Lower leg skin (tissue), 4 donors: Measurements from ENCODE around the gene OR10A3. TPM values are rescaled to one million over a fixed set of nuclear protein-coding genes. Genes with fewer than 3 reads are reported as not detected.

Source experiments
- DNase-seq, 2 donors: peaks; one replicate each; pipeline ENCODE4 v3.0.0-alpha.2; 2019; ENCODE audit warnings: low spot score in 2 of 2
- H3K4me3 ChIP-seq: fragments of 200-600 bp; sonication (generic); 2 replicates; pipeline ENCODE4 v1.5.1; 2017; ENCODE audit warnings: mild to moderate bottlenecking, low read depth; ENCODE audit not compliant: poor library complexity, severe bottlenecking
- CTCF ChIP-seq, 3 donors: fragments of 450-650 bp; IDR thresholded peaks; one replicate each; pipeline ENCODE4 v1.5.1; 2016; ENCODE audit warnings: antibody characterized with exemption in 3 of 3, mild to moderate bottlenecking in 3 of 3, moderate library complexity in 2 of 3
- POLR2A ChIP-seq, 2 donors: fragments of 450-650 bp; IDR thresholded peaks; one replicate each; pipeline ENCODE4 v1.6.1; 2016 to 2017; ENCODE audit warnings: antibody characterized with exemption in 2 of 2, mild to moderate bottlenecking in 1 of 2, moderate library complexity in 1 of 2
- WGBS, 2 donors: methylation state at CpG; one replicate each; pipeline ENCODE4 v1.1.5; 2018; 5-methylcytosine and 5-hydroxymethylcytosine counted together
- intact Hi-C: fragments of 100-400 bp; cut with DNase I; formaldehyde crosslinking; loops from one replicate; pipeline ENCODE4 v1.15.0; 2023; ENCODE audit warnings: low total_unique reads
- total RNA-seq, 4 donors: library from RNA; depleted of rRNA; stranded (reverse); fragments of >200 nt; gene quantifications; one replicate each; pipeline ENCODE4 v1.1.0, GENCODE V29; 2016

OR10A3 gene
- total RNA-seq, 4 donors from 2014 or later, result 0.34 to 2.7 TPM; not detected in 2

GRCh38 chr11:7905549-7905948 is 36.0 kb downstream of the OR10A3 start:
- H3K4me3 ChIP-seq, result no peak overlapping the region
- WGBS, 2 donors, result 56 to 62% methylated on average over 9 of the region's 9 CpGs
- intact Hi-C loops, result loop anchor here (5.0 kb wide), 1 partner anchor 77 kb away; no protein-coding TSS in a partner anchor

GRCh38 chr11:7904917-7905316 is 36.6 kb downstream of the OR10A3 start:
- no peak overlapping the region for H3K4me3 ChIP-seq
- no peak for DNase-seq
- WGBS, 2 donors, result 58 to 59% methylated on average over 3 of the region's 3 CpGs
- no peak for TF ChIP-seq CTCF (IDR thresholded peaks at IDR 0.05)
- TF ChIP-seq POLR2A (IDR thresholded peaks at IDR 0.05), result no peak
- intact Hi-C loops, result loop anchor here (5.0 kb wide), 1 partner anchor 77 kb away; no protein-coding TSS in a partner anchor

More at GRCh38 chr11:7905549-7905948, 36.0 kb downstream of the OR10A3 start:
- TF ChIP-seq POLR2A (IDR thresholded peaks at IDR 0.05) (no peak), CTCF (IDR thresholded peaks at IDR 0.05) (no peak)
- no peak for DNase-seq

- intact Hi-C loops, result no loop called here
- TF ChIP-seq CTCF (IDR thresholded peaks at IDR 0.05), result no peak
- TF ChIP-seq POLR2A (IDR thresholded peaks at IDR 0.05), result no peak
- no peak overlapping the region for H3K4me3 ChIP-seq
- WGBS, 2 donors, result 29 to 47% methylated on average over 2 of the region's 2 CpGs
- no peak for DNase-seq
Observed at GRCh38 chr11:7903940-7904339, 37.6 kb downstream of the OR10A3 start.

- no peak overlapping the region for H3K4me3 ChIP-seq
- intact Hi-C loops, result no loop called here
- DNase-seq, result no peak
- 28 to 38% methylated on average over 3 of the region's 3 CpGs for WGBS, 2 donors
- no peak for TF ChIP-seq CTCF (IDR thresholded peaks at IDR 0.05)
- TF ChIP-seq POLR2A (IDR thresholded peaks at IDR 0.05), result no peak
Observed at GRCh38 chr11:7901319-7901854, 40.1 kb downstream of the OR10A3 start.

GRCh38 chr11:7900686-7901085 is 40.8 kb downstream of the OR10A3 start:
- TF ChIP-seq CTCF (IDR thresholded peaks at IDR 0.05), result no peak
- TF ChIP-seq POLR2A (IDR thresholded peaks at IDR 0.05), result no peak
- no peak overlapping the region for H3K4me3 ChIP-seq
- DNase-seq, result no peak
- intact Hi-C loops, result no loop called here
- 54 to 62% methylated on average over 4 of the region's 4 CpGs for WGBS, 2 donors

- WGBS, 2 donors, result 34 to 45% methylated on average over 4 of the region's 4 CpGs
- intact Hi-C loops, result no loop called here
- no peak for TF ChIP-seq CTCF (IDR thresholded peaks at IDR 0.05)
- TF ChIP-seq POLR2A (IDR thresholded peaks at IDR 0.05), result no peak
- H3K4me3 ChIP-seq, result no peak overlapping the region
- no peak for DNase-seq
Observed at GRCh38 chr11:7899418-7899817, 42.1 kb downstream of the OR10A3 start.
